Measurements from ENCODE around the gene RADIL.

DNA sequence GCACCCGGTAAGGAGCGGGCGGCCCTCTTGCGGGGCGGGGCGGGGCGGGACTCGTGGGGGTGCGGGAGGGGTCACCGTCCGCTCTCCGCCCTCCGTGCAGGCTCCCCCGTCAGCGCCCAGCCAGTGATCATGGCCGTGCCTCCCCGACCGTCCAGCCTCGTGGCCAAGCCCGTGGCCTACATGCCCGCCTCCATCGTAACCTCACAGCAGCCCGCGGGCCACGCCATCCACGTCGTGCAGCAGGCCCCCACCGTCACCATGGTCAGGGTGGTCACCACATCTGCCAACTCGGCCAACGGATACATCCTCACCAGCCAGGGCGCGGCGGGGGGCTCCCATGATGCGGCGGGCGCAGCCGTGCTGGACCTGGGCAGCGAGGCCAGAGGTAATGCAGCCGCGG, 124.3 kb downstream of the RADIL start:
- TF ChIP-seq, protein P1, sequence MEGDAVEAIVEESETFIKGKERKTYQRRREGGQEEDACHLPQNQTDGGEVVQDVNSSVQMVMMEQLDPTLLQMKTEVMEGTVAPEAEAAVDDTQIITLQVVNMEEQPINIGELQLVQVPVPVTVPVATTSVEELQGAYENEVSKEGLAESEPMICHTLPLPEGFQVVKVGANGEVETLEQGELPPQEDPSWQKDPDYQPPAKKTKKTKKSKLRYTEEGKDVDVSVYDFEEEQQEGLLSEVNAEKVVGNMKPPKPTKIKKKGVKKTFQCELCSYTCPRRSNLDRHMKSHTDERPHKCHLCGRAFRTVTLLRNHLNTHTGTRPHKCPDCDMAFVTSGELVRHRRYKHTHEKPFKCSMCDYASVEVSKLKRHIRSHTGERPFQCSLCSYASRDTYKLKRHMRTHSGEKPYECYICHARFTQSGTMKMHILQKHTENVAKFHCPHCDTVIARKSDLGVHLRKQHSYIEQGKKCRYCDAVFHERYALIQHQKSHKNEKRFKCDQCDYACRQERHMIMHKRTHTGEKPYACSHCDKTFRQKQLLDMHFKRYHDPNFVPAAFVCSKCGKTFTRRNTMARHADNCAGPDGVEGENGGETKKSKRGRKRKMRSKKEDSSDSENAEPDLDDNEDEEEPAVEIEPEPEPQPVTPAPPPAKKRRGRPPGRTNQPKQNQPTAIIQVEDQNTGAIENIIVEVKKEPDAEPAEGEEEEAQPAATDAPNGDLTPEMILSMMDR (conservative IDR thresholded peaks at IDR 0.05; ENCODE audit: low read length): no peak
- TF ChIP-seq EZH2phosphoT487 (IDR thresholded peaks at IDR 0.05; ENCODE audit: borderline replicate concordance): no peak
